Thymus (tissue), 11 donors: ENCODE measurements around the gene SPTBN4. TPM values are rescaled to one million over a fixed set of nuclear protein-coding genes. Genes with fewer than 3 reads are reported as not detected.
"Not testable (repeated sequence)": the region's sequence is repeated elsewhere in the genome, so short reads cannot be mapped to it uniquely, and the experiment has no call there.

Experiments
- DNase-seq, 9 donors: peaks; one replicate each; pipeline ENCODE4 v3.0.0-alpha.2; 2013; ENCODE audit warnings: low spot score in 9 of 9, low read depth in 6 of 9, missing footprints in 1 of 9
- H3K27ac ChIP-seq, 2 donors: one replicate each; pipeline ENCODE4 v1.5.1; 2013; ENCODE audit warnings: control low read depth in 1 of 2, low read depth in 1 of 2, low read length in 1 of 2, mild to moderate bottlenecking in 1 of 2, moderate library complexity in 1 of 2
- H3K27me3 ChIP-seq, 2 donors: one replicate each; pipeline ENCODE4 v1.5.1; 2013; ENCODE audit warnings: low read length in 1 of 2; ENCODE audit not compliant: control insufficient read depth in 2 of 2, insufficient read depth in 1 of 2
- H3K36me3 ChIP-seq, 2 donors: one replicate each; pipeline ENCODE4 v1.5.1; 2013; ENCODE audit warnings: low read length in 1 of 2, mild to moderate bottlenecking in 1 of 2, moderate library complexity in 1 of 2; ENCODE audit not compliant: control insufficient read depth in 2 of 2, insufficient read depth in 2 of 2
- H3K4me1 ChIP-seq, 2 donors: one replicate each; pipeline ENCODE4 v1.5.1; 2013; ENCODE audit warnings: low read length in 2 of 2; ENCODE audit not compliant: control insufficient read depth in 2 of 2, insufficient read depth in 2 of 2
- H3K4me3 ChIP-seq, 2 donors: one replicate each; pipeline ENCODE4 v1.5.1; 2013; ENCODE audit warnings: low read length in 2 of 2, control low read depth in 1 of 2, mild to moderate bottlenecking in 1 of 2
- H3K9me3 ChIP-seq, 2 donors: one replicate each; pipeline ENCODE4 v1.5.1; 2013; ENCODE audit warnings: low read length in 1 of 2, mild to moderate bottlenecking in 1 of 2; ENCODE audit not compliant: control insufficient read depth in 2 of 2, insufficient read depth in 1 of 2
- WGBS: extraction: QIAGEN DNeasy Blood & Tissue Kit; methylation state at CpG from one replicate; pipeline ENCODE4 v1.1.7; 2013; 5-methylcytosine and 5-hydroxymethylcytosine counted together
- polyA plus RNA-seq: library from polyadenylated mRNA; stranded (reverse); fragments of 200-250 nt; gene quantifications from one replicate; pipeline ENCODE4 v1.2.3, GENCODE V29; 2013
- total RNA-seq: library from RNA; stranded (reverse); fragments of 120-200 nt; gene quantifications from one replicate; pipeline ENCODE4 v1.2.4, GENCODE V29; 2013
- donor health status: healthy.

SPTBN4 gene
- total and polyA plus RNA-seq, 2 donors: 0.24 to 0.73 TPM

DNA sequence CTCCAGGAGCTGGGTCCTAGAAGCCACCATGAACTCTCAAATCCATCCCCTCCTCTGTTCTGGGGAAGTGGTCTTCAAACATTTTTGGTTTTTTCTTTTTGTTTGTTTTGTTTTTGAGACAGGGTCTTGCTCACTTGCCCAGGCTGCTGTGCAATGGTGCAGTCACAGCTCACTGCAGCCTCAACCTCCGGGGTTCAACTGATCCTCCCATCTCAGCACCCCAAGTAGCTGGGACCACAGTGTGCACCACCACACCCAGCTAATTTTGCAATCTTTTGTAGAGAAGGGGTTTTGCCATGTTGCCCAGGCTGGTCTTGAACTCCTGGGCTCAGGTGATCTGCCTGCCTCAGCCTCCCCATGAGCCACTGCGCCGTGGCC is 8.2 kb upstream of the SPTBN4 start:
- no peak overlapping the region for H3K4me3 ChIP-seq
- DNase-seq: no peak
- H3K36me3 ChIP-seq: no peaks in the 10 kb centered on the region
- H3K27me3 ChIP-seq: no peaks in the 10 kb centered on the region
- no peak overlapping the region for H3K27ac ChIP-seq
- peaks cover 0 to 2% of the 10 kb centered on the region in 2 donors for H3K4me1 ChIP-seq
- no peaks in the 10 kb centered on the region for H3K9me3 ChIP-seq
- 97% methylated on average over 3 of the region's 3 CpGs for WGBS

- H3K27ac ChIP-seq: no peak overlapping the region
- H3K4me1 ChIP-seq: peaks cover 2 to 8% of the 10 kb centered on the region in 2 donors
- H3K27me3 ChIP-seq: peaks cover 0 to 11% of the 10 kb centered on the region in 2 donors
- no peak overlapping the region for H3K4me3 ChIP-seq
- no peaks in the 10 kb centered on the region for H3K9me3 ChIP-seq
- no peak for DNase-seq
- WGBS: 99% methylated on average over 3 of the region's 3 CpGs
- H3K36me3 ChIP-seq: no peaks in the 10 kb centered on the region
These were observed 6.6 kb upstream of the SPTBN4 start for GRCh38 chr19:40460185-40460584.

DNA sequence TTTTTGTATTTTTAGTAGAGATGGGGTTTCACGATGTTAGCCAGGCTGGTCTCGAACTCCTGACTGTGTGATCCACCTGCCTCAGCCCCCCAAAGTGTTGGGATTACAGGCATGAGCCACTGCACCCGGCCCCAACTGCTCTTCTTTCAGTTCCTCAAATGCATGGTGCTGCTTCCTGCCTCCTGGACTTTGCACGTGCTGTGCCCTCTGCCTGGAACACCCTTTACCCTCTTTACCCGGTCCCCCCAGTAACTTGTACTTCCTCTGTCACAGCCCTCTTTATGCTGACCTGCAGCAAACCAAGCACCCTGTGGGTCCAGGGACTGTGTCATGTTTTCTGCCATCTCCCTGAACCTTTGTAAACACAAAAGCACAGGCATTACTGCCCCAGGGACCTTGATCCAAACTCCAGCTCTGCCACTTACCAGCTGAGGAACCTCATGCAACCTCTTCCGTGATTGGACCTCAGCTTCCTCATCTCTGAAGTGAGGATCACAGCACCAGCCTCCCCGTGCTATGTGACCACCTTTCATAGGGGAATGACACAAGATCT is 5.1 kb upstream of the SPTBN4 start:
- H3K4me3 ChIP-seq: no peak overlapping the region
- peaks cover 4 to 21% of the 10 kb centered on the region in 2 donors for H3K4me1 ChIP-seq
- DNase-seq: no peak
- H3K36me3 ChIP-seq: no peaks in the 10 kb centered on the region
- 60% methylated on average over 7 of the region's 7 CpGs for WGBS
- H3K9me3 ChIP-seq: peaks cover 0 to 7% of the 10 kb centered on the region in 2 donors
- H3K27ac ChIP-seq: no peak overlapping the region
- H3K27me3 ChIP-seq: peaks cover 6 to 26% of the 10 kb centered on the region in 2 donors

- not testable (repeated sequence) for DNase-seq, H3K36me3 ChIP-seq, H3K9me3 ChIP-seq, H3K4me3 ChIP-seq, H3K27ac ChIP-seq
- 86% methylated on average over 12 of the region's 12 CpGs for WGBS
- Histone ChIP-seq H3K4me1 (peaks cover 9 to 21% of the 10 kb centered on the region in 2 donors), H3K27me3 (peaks cover 25 to 43% of the 10 kb centered on the region in 2 donors)
These were observed 3.2 kb upstream of the SPTBN4 start for GRCh38 chr19:40463587-40464037.

- peaks cover 0 to 7% of the 10 kb centered on the region in 2 donors for H3K9me3 ChIP-seq
- WGBS: 25% methylated on average over 11 of the region's 11 CpGs
- peaks cover 9 to 21% of the 10 kb centered on the region in 2 donors for H3K4me1 ChIP-seq
- peaks cover 28 to 50% of the 10 kb centered on the region in 2 donors for H3K27me3 ChIP-seq
- peak overlapping the region in 1 of 2 donors; percentile 53 for H3K4me3 ChIP-seq
- H3K27ac ChIP-seq: peak overlapping the region; percentile 45 to 62
- peak in 7 of 9 donors; percentile 38 to 77 (median 55) for DNase-seq
- no peaks in the 10 kb centered on the region for H3K36me3 ChIP-seq
These were observed 2.5 kb upstream of the SPTBN4 start for GRCh38 chr19:40464059-40465024.

GRCh38 chr19:40465025-40465556 is 1.7 kb upstream of the SPTBN4 start:
- peak overlapping the region; percentile 45 to 62 for H3K27ac ChIP-seq
- H3K9me3 ChIP-seq: peaks cover 0 to 7% of the 10 kb centered on the region in 2 donors
- H3K36me3 ChIP-seq: no peaks in the 10 kb centered on the region
- peak in 1 of 9 donors; percentile 28 for DNase-seq
- peak overlapping the region; percentile 51 to 53 for H3K4me3 ChIP-seq
- H3K4me1 ChIP-seq: peaks cover 9 to 21% of the 10 kb centered on the region in 2 donors
- WGBS: 15% methylated on average over 11 of the region's 11 CpGs
- peaks cover 28 to 53% of the 10 kb centered on the region in 2 donors for H3K27me3 ChIP-seq

DNA sequence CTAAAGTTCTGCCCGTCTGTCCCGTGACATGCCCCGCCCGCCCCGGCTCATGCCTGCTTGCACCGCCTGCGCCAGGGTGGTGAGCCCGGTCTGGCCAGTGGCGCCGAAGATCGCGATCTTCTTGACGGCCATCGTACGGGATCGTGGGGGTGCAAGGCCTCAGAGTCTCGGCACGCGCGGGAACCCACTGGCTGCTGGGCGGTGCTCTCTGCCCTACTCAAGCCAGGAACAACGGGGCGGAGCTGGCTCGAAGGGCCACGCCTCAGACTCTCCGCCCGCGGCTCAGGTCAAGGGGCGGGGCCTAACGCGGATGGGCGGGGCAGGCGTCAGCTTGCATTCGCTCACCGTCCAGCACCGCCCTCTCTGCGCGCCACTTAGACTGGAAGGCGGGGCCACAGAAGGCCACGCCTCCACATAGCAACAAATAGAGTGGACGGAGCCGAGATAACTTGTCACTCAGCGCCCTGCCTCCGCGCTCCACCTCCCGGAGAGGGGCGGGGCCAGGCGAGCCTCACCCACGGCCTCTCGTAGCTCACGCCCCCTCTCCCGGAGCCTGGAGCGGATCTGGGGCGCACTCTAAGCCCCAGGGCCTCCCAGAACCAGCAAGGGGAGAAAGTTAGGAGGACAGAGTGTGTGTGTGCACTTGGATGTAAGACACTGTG is 1.1 kb upstream of the SPTBN4 start, which contains the start of gene BLVRB:
BLVRB (minus strand) TSS at position 189 of the 662 bp plus-strand sequence; CDS start at position 132, 57 bp downstream.
- Histone ChIP-seq H3K9me3 (peaks cover 0 to 7% of the 10 kb centered on the region in 2 donors), H3K4me3 (peak within 1 kb of the TSS; percentile 51 to 53), H3K27me3 (peaks cover 28 to 56% of the 10 kb centered on the region in 2 donors), H3K36me3 (no peaks in the 10 kb centered on the region), H3K27ac (peak within 1 kb of the TSS; percentile 45 to 62), H3K4me1 (peaks cover 9 to 21% of the 10 kb centered on the region in 2 donors)
- WGBS: under 1% methylated on average over 54 of the region's 54 CpGs
- DNase-seq: peak; percentile 89 to 98 (median 94)

DNA sequence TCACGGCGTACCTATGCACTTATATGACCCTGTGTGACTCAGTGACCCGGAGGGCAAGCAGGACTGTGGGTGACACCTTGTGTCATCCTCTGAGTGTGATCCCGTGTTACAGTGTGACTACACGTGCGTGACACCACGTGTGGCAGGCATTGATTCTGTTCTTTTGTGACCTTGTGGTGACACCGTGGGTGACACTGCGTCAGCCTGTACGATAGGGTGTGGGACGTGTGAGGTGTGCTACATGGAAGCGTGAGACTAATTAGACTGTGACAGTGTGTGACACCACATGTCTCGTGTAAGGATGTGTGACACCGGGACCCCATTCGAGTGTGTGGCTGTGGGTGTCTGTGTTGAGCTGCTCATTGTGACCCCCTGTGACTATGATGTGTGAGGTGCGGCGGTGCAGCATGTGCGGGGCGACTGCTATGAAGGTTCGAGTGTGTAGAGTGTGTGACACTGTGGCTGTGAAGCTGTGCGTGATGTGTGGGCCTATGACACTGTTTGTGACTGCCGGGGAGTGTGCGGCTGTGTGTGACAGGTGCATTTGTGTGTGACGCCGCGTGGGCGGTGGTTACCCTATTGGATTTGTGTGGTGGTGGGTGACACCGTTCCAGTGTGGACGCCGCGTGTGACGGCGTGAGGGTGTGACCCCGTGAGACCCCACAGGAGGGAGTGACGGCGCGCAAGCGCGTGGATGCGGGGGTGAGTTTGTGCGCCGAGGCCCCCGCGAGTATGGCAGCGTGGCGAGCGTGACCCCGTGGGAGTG is 399 bp upstream of the SPTBN4 start:
- DNase-seq: no peak
- 25% methylated on average over 48 of the region's 48 CpGs for WGBS
- Histone ChIP-seq H3K36me3 (no peaks in the 10 kb centered on the region), H3K4me1 (peaks cover 9 to 21% of the 10 kb centered on the region in 2 donors), H3K4me3 (peak overlapping the region; percentile 19 to 51), H3K27ac (no peak overlapping the region), H3K9me3 (peaks cover 0 to 7% of the 10 kb centered on the region in 2 donors), H3K27me3 (peaks cover 28 to 56% of the 10 kb centered on the region in 2 donors)
